ENCODE data around the gene WNT2B.

WNT2B gene

GRCh38 chr1:112542206-112542973 lies 33.6 kb downstream of the WNT2B start:
- no peak for TF ChIP-seq CTCF (conservative IDR thresholded peaks at IDR 0.05; ENCODE audit: low read depth, low read length)
- no peak for DNase-seq (ENCODE audit: low read depth)
- no peak overlapping the region for H3K4me3 ChIP-seq (ENCODE audit: low read depth, low read length)

GRCh38 chr1:112544011-112544688 lies 35.4 kb downstream of the WNT2B start:
- no peak for TF ChIP-seq CTCF (conservative IDR thresholded peaks at IDR 0.05; ENCODE audit: low read depth, low read length)
- H3K4me3 ChIP-seq (ENCODE audit: low read depth, low read length), result no peak overlapping the region
- DNase-seq (ENCODE audit: low read depth), result peak; percentile 97

GRCh38 chr1:112544751-112545150 lies 36.0 kb downstream of the WNT2B start:
- H3K4me3 ChIP-seq (ENCODE audit: low read depth, low read length), result no peak overlapping the region
- peak; percentile 94 for DNase-seq (ENCODE audit: low read depth)

GRCh38 chr1:112546076-112546475 lies 37.3 kb downstream of the WNT2B start:
- no peak for TF ChIP-seq CTCF (conservative IDR thresholded peaks at IDR 0.05; ENCODE audit: low read depth, low read length)
- peak; percentile 46 for DNase-seq (ENCODE audit: low read depth)
- no peak overlapping the region for H3K4me3 ChIP-seq (ENCODE audit: low read depth, low read length)

More at GRCh38 chr1:112544751-112545150, 36.0 kb downstream of the WNT2B start:
- TF ChIP-seq CTCF (conservative IDR thresholded peaks at IDR 0.05; ENCODE audit: low read depth, low read length), result no peak

GRCh38 chr1:112548547-112548946 lies 39.8 kb downstream of the WNT2B start:
- no peak overlapping the region for H3K4me3 ChIP-seq (ENCODE audit: low read depth, low read length)
- DNase-seq (ENCODE audit: low read depth), result no peak
- no peak for TF ChIP-seq CTCF (conservative IDR thresholded peaks at IDR 0.05; ENCODE audit: low read depth, low read length)

GRCh38 chr1:112549590-112549989 lies 40.8 kb downstream of the WNT2B start:
- no peak for DNase-seq (ENCODE audit: low read depth)
- no peak for TF ChIP-seq CTCF (conservative IDR thresholded peaks at IDR 0.05; ENCODE audit: low read depth, low read length)
- H3K4me3 ChIP-seq (ENCODE audit: low read depth, low read length), result no peak overlapping the region

Measured in choroid plexus epithelial cell (primary cell).